BE2C (cell line): Measurements from ENCODE around the gene UNC45A.

Experiments
- DNase-seq: peaks from one replicate; pipeline ENCODE4 v3.0.0-alpha.2; 2020
- H3K27me3 ChIP-seq: fragments of 250-450 bp; sonication (Bioruptor Pico); 2 replicates; pipeline ENCODE4 v1.5.1; 2020; ENCODE audit warnings: mild to moderate bottlenecking
- H3K36me3 ChIP-seq: fragments of 250-450 bp; sonication (Bioruptor Pico); 2 replicates; pipeline ENCODE4 v1.5.1; 2020; ENCODE audit warnings: mild to moderate bottlenecking
- H3K4me1 ChIP-seq: fragments of 250-450 bp; sonication (Bioruptor Pico); 2 replicates; pipeline ENCODE4 v1.5.1; 2020
- H3K4me3 ChIP-seq: 2 replicates; pipeline ENCODE4 v1.5.1; 2011; ENCODE audit warnings: low read depth, low read length
- H3K9me3 ChIP-seq: fragments of 250-450 bp; sonication (Bioruptor Pico); 2 replicates; pipeline ENCODE4 v1.5.1; 2020
- TF ChIP-seq, protein P1 (sequence below): IDR thresholded peaks from 2 replicates; pipeline ENCODE4 v1.5.1; 2012; ENCODE audit warnings: mild to moderate bottlenecking, low read depth, low read length

Gene UNC45A

DNA sequence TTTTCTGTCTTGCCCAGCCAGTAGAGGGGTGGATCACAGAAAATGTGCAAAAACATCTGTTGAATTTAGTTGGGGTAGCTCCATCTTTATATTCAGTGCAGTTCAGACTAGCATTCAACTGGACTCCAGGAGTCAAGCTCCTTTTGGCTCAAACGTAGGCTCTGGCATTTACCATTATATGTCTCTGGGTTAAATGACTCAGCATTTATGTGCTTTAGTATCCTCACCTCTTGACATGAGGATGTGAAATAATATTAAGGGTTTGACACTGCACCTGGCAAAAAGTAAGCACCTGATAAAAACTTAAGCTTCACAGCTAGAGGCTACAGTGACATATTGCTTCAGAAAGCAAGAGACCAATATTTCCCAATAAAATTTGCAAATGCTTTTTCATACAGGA, 44.5 kb downstream of the UNC45A start:
- TF ChIP-seq, protein P1, sequence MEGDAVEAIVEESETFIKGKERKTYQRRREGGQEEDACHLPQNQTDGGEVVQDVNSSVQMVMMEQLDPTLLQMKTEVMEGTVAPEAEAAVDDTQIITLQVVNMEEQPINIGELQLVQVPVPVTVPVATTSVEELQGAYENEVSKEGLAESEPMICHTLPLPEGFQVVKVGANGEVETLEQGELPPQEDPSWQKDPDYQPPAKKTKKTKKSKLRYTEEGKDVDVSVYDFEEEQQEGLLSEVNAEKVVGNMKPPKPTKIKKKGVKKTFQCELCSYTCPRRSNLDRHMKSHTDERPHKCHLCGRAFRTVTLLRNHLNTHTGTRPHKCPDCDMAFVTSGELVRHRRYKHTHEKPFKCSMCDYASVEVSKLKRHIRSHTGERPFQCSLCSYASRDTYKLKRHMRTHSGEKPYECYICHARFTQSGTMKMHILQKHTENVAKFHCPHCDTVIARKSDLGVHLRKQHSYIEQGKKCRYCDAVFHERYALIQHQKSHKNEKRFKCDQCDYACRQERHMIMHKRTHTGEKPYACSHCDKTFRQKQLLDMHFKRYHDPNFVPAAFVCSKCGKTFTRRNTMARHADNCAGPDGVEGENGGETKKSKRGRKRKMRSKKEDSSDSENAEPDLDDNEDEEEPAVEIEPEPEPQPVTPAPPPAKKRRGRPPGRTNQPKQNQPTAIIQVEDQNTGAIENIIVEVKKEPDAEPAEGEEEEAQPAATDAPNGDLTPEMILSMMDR: no peak
- H3K4me3 ChIP-seq: no peak overlapping the region
- H3K9me3 ChIP-seq: no peaks in the 10 kb centered on the region
- peaks cover 96% of the 10 kb centered on the region for H3K36me3 ChIP-seq
- H3K4me1 ChIP-seq: no peaks in the 10 kb centered on the region
- no peaks in the 10 kb centered on the region for H3K27me3 ChIP-seq
- no peak for DNase-seq

DNA sequence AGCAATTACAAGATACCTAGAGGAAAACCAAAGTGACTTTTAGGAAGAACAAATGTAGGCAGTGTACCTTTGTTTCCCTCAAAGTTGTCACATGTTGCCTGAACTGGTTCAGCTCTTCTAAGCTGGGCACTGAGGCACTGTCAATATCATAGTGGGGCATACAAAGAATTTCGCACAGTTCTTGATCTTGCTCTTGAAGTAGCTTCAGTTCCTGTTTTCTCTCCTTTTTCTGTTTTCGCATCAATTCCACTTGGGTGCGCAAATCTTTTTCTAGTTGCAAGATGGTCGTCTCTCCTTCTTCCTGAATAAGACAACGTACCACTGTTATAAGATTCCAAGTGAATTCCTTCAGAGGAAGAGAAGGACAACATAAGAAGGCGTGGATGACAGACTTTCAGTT, 46.6 kb downstream of the UNC45A start:
- no peaks in the 10 kb centered on the region for H3K4me1 ChIP-seq
- no peaks in the 10 kb centered on the region for H3K27me3 ChIP-seq
- peaks cover 88% of the 10 kb centered on the region for H3K36me3 ChIP-seq
- TF ChIP-seq, protein P1: no peak
- DNase-seq: no peak
- no peaks in the 10 kb centered on the region for H3K9me3 ChIP-seq
- no peak overlapping the region for H3K4me3 ChIP-seq

DNA sequence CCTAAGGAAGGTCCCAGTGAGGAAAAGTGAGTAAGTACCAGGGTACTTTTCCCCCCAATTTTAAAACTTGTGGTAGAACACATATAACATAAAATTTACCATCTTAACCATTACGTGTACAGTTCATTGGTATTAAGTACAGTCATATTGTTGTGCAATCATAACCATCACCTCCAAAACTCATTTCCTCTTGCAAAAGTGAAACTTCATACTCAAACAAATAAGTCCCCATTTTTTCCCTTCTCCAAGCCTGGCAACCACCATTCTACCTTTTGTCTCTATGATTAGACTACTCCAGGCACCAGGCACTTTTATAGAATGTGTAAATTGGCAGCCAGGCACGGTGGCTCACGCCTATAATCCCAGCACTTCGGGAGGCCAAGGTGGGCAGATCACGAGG, 47.0 kb downstream of the UNC45A start:
- Histone ChIP-seq H3K27me3 (no peaks in the 10 kb centered on the region), H3K4me3 (no peak overlapping the region), H3K4me1 (no peaks in the 10 kb centered on the region), H3K9me3 (no peaks in the 10 kb centered on the region), H3K36me3 (peaks cover 83% of the 10 kb centered on the region)
- DNase-seq: no peak
- TF ChIP-seq, protein P1: no peak

DNA sequence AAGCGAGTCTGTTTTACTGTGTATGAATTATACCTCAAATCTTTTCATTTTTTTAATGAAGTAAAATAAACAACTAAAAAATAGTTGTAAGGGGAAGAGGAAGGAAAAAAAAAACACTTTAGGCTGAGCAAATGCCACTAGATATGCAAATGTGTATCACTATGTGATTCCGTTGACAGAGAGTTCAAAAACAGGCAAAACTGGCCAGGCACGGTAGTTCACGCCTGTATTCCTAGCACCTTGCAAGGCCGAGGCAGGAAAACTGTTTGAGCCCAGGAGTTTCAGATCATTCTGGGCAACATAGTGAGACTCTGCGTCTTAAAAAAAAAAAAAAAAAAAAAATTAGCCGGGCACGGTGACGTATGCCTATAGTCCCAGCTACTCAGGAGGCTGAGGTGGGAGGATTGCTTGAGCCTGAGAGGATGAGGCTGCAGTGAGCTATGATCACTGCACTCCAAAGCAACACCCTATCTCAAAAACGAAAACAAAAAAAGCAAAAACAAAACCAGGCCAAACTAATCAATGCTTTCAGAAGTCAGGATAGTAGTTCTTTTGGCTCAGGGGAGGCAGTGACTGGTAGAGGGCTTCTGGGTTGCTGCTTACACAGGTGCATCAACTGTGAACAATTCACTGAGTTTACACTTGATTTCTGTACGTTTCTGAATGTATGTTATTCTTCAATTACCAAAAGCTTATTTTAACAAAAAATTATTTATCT, 51.9 kb downstream of the UNC45A start:
- no peak for DNase-seq
- TF ChIP-seq, protein P1: no peak
- no peaks in the 10 kb centered on the region for H3K9me3 ChIP-seq
- peaks cover 39% of the 10 kb centered on the region for H3K36me3 ChIP-seq
- no peak overlapping the region for H3K4me3 ChIP-seq
- peaks cover 4% of the 10 kb centered on the region for H3K4me1 ChIP-seq
- no peaks in the 10 kb centered on the region for H3K27me3 ChIP-seq

DNA sequence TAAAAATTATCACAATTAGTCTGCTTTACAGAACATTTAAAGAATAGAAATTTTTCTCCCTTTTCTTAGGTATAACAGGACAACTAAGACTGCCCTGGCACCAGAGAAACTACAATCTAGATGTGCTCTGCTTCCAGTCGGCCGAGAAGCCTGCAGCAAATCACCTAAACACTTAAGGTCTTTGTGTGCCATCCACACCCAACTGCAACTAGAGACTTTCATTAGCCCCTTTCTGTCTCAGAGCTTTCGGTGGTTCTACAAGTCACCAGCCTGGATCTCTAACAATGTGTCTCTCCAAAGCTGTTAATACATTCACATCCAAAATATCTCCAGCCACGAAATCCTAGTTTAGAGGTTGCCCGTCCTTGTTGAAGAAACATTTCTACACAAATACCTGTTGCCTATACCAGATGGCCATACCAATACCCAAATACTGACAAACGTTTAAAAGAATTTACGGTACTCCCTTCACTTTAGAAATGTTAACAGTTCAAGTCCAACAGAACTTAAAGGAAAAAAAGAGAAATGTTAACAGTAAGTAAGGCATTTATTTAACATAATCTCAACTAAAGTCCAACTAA, 52.6 kb downstream of the UNC45A start:
- H3K4me3 ChIP-seq: no peak overlapping the region
- peaks cover 4% of the 10 kb centered on the region for H3K4me1 ChIP-seq
- H3K9me3 ChIP-seq: no peaks in the 10 kb centered on the region
- TF ChIP-seq, protein P1: no peak
- no peaks in the 10 kb centered on the region for H3K27me3 ChIP-seq
- H3K36me3 ChIP-seq: peaks cover 32% of the 10 kb centered on the region
- no peak for DNase-seq

DNA sequence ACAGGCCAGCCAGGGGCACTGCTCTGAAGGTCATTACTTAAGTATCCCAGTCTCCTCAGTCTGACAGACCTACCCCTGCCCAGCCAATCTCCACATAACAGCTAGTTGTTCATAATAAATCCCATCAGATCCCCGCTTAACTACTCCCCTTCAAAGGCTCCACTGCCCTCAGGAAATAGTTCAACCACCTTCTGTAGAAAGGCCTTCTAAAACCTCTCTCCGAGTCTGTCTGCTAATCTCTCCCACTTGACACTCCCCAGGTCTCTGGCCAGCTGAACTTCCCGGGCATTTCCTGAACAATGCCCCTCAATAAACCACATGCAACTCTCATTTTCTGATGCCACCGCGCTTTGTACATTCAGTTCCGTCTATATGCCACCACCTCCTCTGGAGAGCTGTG, 53.2 kb downstream of the UNC45A start:
- peaks cover 25% of the 10 kb centered on the region for H3K36me3 ChIP-seq
- TF ChIP-seq, protein P1: no peak
- no peaks in the 10 kb centered on the region for H3K9me3 ChIP-seq
- no peak overlapping the region for H3K4me3 ChIP-seq
- no peak for DNase-seq
- H3K4me1 ChIP-seq: peaks cover 4% of the 10 kb centered on the region
- no peaks in the 10 kb centered on the region for H3K27me3 ChIP-seq
